ENCODE measurements around the gene IGF2BP1.

DNA sequence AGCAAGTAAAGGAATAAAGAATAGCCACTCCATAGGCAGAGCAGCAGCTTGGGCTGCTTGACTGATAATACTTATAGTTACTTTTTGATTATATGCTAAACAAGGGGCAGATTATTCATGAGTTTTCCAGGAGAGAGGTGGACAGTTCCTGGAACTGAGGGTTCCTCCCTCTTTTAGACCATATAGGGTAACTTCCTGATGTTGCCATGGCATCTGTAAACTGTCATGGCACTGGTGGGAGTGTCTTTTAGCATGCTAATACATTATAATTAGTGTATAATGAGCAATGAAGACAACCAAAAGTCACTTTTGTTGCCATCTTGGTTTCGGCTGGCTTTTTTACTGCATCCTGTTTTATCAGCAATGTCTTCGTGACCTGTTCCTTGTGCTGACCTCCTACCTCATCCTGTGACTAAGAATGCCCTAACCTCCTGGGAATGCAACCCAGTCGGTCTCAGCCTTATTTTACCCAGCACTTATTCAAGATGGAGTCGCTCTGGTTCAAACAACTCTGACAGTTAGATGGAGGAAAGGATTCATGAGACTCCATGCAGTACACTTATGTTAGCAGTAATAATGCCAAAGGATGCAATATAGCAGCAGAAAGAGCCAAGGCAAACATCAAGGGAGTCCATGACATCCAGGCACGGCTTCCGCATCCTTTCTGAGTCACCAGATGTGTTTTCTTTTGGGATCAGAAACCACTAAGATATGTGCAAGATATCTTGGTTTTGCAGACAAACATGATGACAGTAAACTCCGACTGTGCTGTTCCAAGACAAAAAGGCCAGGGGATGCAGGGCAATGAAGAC lies 79.6 kb downstream of the IGF2BP1 start:
- TF ChIP-seq CTCF (conservative IDR thresholded peaks at IDR 0.05; ENCODE audit: low read depth, low read length), result no peak
- no peak for TF ChIP-seq EZH2phosphoT487 (IDR thresholded peaks at IDR 0.05; ENCODE audit: borderline replicate concordance, low read length)
- no peak for TF ChIP-seq EZH2 (IDR thresholded peaks at IDR 0.05; ENCODE audit: low read length, unreplicated experiment)
